ENCODE measurements around the gene ACVRL1.
A peak's percentile ranks its signal among the peaks of the same experiment; 100 is the strongest.

ACVRL1 gene

GRCh38 chr12:51908876-51909592, 1.7 kb downstream of the ACVRL1 start:
- DNase-seq (ENCODE audit: low read depth), result no peak
- peak overlapping the region; percentile 11 for H3K4me3 ChIP-seq (ENCODE audit: low read length)
- TF ChIP-seq CTCF (conservative IDR thresholded peaks at IDR 0.05; ENCODE audit: low read length), result no peak

GRCh38 chr12:51910168-51910567, 2.9 kb downstream of the ACVRL1 start:
- no peak for TF ChIP-seq CTCF (conservative IDR thresholded peaks at IDR 0.05; ENCODE audit: low read length)
- DNase-seq (ENCODE audit: low read depth), result peak; percentile 45
- peak overlapping the region; percentile 25 for H3K4me3 ChIP-seq (ENCODE audit: low read length)

GRCh38 chr12:51910691-51911090, 3.4 kb downstream of the ACVRL1 start:
- TF ChIP-seq CTCF (conservative IDR thresholded peaks at IDR 0.05; ENCODE audit: low read length), result no peak
- H3K4me3 ChIP-seq (ENCODE audit: low read length), result no peak overlapping the region
- no peak for DNase-seq (ENCODE audit: low read depth)

- no peak for TF ChIP-seq CTCF (conservative IDR thresholded peaks at IDR 0.05; ENCODE audit: low read length)
- DNase-seq (ENCODE audit: low read depth), result no peak
Measured at GRCh38 chr12:51911307-51911706, 4.0 kb downstream of the ACVRL1 start.

GRCh38 chr12:51911788-51912711, 4.7 kb downstream of the ACVRL1 start:
- DNase-seq (ENCODE audit: low read depth), result no peak
- no peak overlapping the region for H3K4me3 ChIP-seq (ENCODE audit: low read length)

More at GRCh38 chr12:51911307-51911706, 4.0 kb downstream of the ACVRL1 start:
- H3K4me3 ChIP-seq (ENCODE audit: low read length), result no peak overlapping the region

More at GRCh38 chr12:51911788-51912711, 4.7 kb downstream of the ACVRL1 start:
- TF ChIP-seq CTCF (conservative IDR thresholded peaks at IDR 0.05; ENCODE audit: low read length), result no peak
